ENCODE data around the gene PCP4.
"Not testable (repeated sequence)": the region's sequence is repeated elsewhere in the genome, so short reads cannot be mapped to it uniquely, and the experiment has no call there.

PCP4 gene

GRCh38 chr21:39866093-39866492, 1.1 kb upstream of the PCP4 start:
- no peak for DNase-seq

- no peak for DNase-seq
Measured at GRCh38 chr21:39869141-39869818, 2.0 kb downstream of the PCP4 start.

- DNase-seq = no peak
Measured at GRCh38 chr21:39873687-39874086, 6.4 kb downstream of the PCP4 start.

- no peak for DNase-seq
Measured at GRCh38 chr21:39874206-39874605, 7.0 kb downstream of the PCP4 start.

- DNase-seq = no peak
Measured at GRCh38 chr21:39874759-39875158, 7.5 kb downstream of the PCP4 start.

- no peak for DNase-seq
Measured at GRCh38 chr21:39881661-39882060, 14.4 kb downstream of the PCP4 start.

GRCh38 chr21:39882151-39882838, 15.1 kb downstream of the PCP4 start:
- DNase-seq = no peak

GRCh38 chr21:39882839-39883195, 15.6 kb downstream of the PCP4 start:
- DNase-seq = no peak

- DNase-seq = no peak
Measured at GRCh38 chr21:39885119-39885848, 18.0 kb downstream of the PCP4 start.

GRCh38 chr21:39888848-39889247, 21.6 kb downstream of the PCP4 start:
- DNase-seq = no peak

- no peak for DNase-seq
Measured at GRCh38 chr21:39891111-39891510, 23.9 kb downstream of the PCP4 start.

GRCh38 chr21:39891863-39892262, 24.6 kb downstream of the PCP4 start:
- DNase-seq = not testable (repeated sequence)

- DNase-seq = no peak
Measured at GRCh38 chr21:39900491-39900890, 33.3 kb downstream of the PCP4 start.

GRCh38 chr21:39900911-39901310, 33.7 kb downstream of the PCP4 start:
- DNase-seq = no peak

GRCh38 chr21:39902986-39903385, 35.7 kb downstream of the PCP4 start:
- no peak for DNase-seq

GRCh38 chr21:39904457-39904856, 37.2 kb downstream of the PCP4 start:
- no peak for DNase-seq

- DNase-seq = no peak
Measured at GRCh38 chr21:39908265-39908923, 41.2 kb downstream of the PCP4 start.

GRCh38 chr21:39911286-39912199, 44.3 kb downstream of the PCP4 start:
- DNase-seq = no peak

- no peak for DNase-seq
Measured at GRCh38 chr21:39913706-39914305, 46.6 kb downstream of the PCP4 start.

GRCh38 chr21:39915881-39916280, 48.6 kb downstream of the PCP4 start:
- peak; percentile 28 for DNase-seq

- DNase-seq = no peak
Measured at GRCh38 chr21:39918558-39918957, 51.3 kb downstream of the PCP4 start.

GRCh38 chr21:39923476-39923875, 56.2 kb downstream of the PCP4 start:
- DNase-seq = no peak

Measured in fibroblast of skin of back (primary cell).